A549 (cell line): ENCODE results near the gene ECI1. TPM values are rescaled to one million over a fixed set of nuclear protein-coding genes. Genes with fewer than 3 reads are reported as not detected.

Source experiments
- ATAC-seq, 2 experiments: fragments of 200-7000 bp in 1 of 2; fragments of >200 bp in 1 of 2; cut with Nextera tagmentation in 1 of 2; cut with Tn5 transposase in 1 of 2; 3 replicates each; pipeline versions ENCODE4 v1.8.0 to v1.9.1; 2018 to 2020; ENCODE audit warnings: mild to moderate bottlenecking in 1 of 2, moderate library complexity in 1 of 2
- CTCF ChIA-PET: fragments of 300-600 bp; sonication (Branson Sonifier 250); formaldehyde crosslinking; extraction: SDS; loops from one replicate; lab custom pipeline; 2021; ENCODE audit warnings: antibody characterized with exemption, inconsistent platforms; lab: Yijun Ruan, JAX
- POLR2A ChIA-PET: fragments of 350-600 bp; formaldehyde crosslinking; extraction: SDS; loops from one replicate; lab custom pipeline; 2021; ENCODE audit warnings: antibody characterized with exemption, inconsistent platforms; lab: Yijun Ruan, JAX
- DNase-seq, 2 experiments: peaks; one replicate each; pipeline versions ENCODE4 v3.0.0 to v3.0.0-alpha.2; 2011 to 2016; ENCODE audit warnings: low read depth in 1 of 2, low spot score in 1 of 2
- FAIRE-seq: peaks from 2 replicates; lab custom pipeline; 2011; peaks lifted over from hg19 to GRCh38; lab: Jason Lieb, UNC
- H3K27ac ChIP-seq, 2 experiments: fragments of >200 bp; sonication (Bioruptor Twin); formaldehyde crosslinking; 3 replicates each; pipeline ENCODE4 v1.5.1; 2016 to 2017
- H3K4me1 ChIP-seq: fragments of >200 bp; sonication (Bioruptor Twin); formaldehyde crosslinking; 3 replicates; pipeline ENCODE4 v1.6.1; 2016
- H3K4me2 ChIP-seq: fragments of >200 bp; sonication (Bioruptor Twin); formaldehyde crosslinking; 3 replicates; pipeline ENCODE4 v1.6.1; 2016
- H3K4me3 ChIP-seq: fragments of >200 bp; sonication (Bioruptor Twin); formaldehyde crosslinking; 3 replicates; pipeline ENCODE4 v1.5.1; 2016
- H3K9me3 ChIP-seq: fragments of >200 bp; sonication (Bioruptor Twin); formaldehyde crosslinking; 3 replicates; pipeline ENCODE4 v1.6.1; 2016
- EHMT2 ChIP-seq: fragments of 200-600 bp; sonication (generic); IDR thresholded peaks from 2 replicates; pipeline ENCODE4 v1.6.1; 2016; ENCODE audit warnings: antibody characterized with exemption, low read depth, mild to moderate bottlenecking, moderate library complexity
- ESRRA ChIP-seq: fragments of 150-350 bp; IDR thresholded peaks from 2 replicates; pipeline ENCODE4 v1.6.1; 2014; ENCODE audit warnings: mild to moderate bottlenecking, low read length, borderline replicate concordance
- FOSB ChIP-seq: fragments of 250-450 bp; sonication (Bioruptor Pico); IDR thresholded peaks from 2 replicates; pipeline ENCODE4 v1.5.0; 2020; ENCODE audit warnings: mild to moderate bottlenecking, moderate library complexity
- FOSL2 ChIP-seq, 2 experiments: fragments of 450-650 bp in 1 of 2; fragments of >200 bp in 1 of 2; sonication (Bioruptor Twin) in 1 of 2; formaldehyde crosslinking; IDR thresholded peaks; 2 replicates each; pipeline versions ENCODE4 v1.5.0 to v1.6.1; 2016 to 2020; ENCODE audit warnings: mild to moderate bottlenecking in 1 of 2, moderate library complexity in 1 of 2
- FOXS1 ChIP-seq: fragments of 250-450 bp; sonication (Bioruptor Pico); IDR thresholded peaks from 2 replicates; pipeline ENCODE4 v1.5.0; 2020; ENCODE audit warnings: mild to moderate bottlenecking, moderate library complexity
- GATA3 ChIP-seq: IDR thresholded peaks from 2 replicates; pipeline ENCODE4 v1.6.1; 2012; ENCODE audit warnings: borderline replicate concordance
- HEYL ChIP-seq: fragments of 250-450 bp; sonication (Bioruptor Pico); IDR thresholded peaks from 2 replicates; pipeline ENCODE4 v1.8.0; 2021; ENCODE audit warnings: mild to moderate bottlenecking, moderate library complexity
- HOXB13 ChIP-seq: fragments of 250-450 bp; sonication (Bioruptor Pico); IDR thresholded peaks from 2 replicates; pipeline ENCODE4 v1.5.0; 2020; ENCODE audit warnings: low read depth, mild to moderate bottlenecking, moderate library complexity
- HOXB5 ChIP-seq: fragments of 250-450 bp; sonication (Bioruptor Pico); IDR thresholded peaks from 2 replicates; pipeline ENCODE4 v1.5.0; 2020; ENCODE audit warnings: mild to moderate bottlenecking, moderate library complexity
- JUN ChIP-seq, 2 experiments: fragments of >200 bp; sonication (Bioruptor Twin); formaldehyde crosslinking; IDR thresholded peaks; 2 replicates in 1 of 2; 3 replicates in 1 of 2; pipeline ENCODE4 v1.6.1; 2016 to 2017
- JUNB ChIP-seq: fragments of >200 bp; sonication (Bioruptor Twin); formaldehyde crosslinking; IDR thresholded peaks from 2 replicates; pipeline ENCODE4 v1.6.1; 2016
- KDM1A ChIP-seq: fragments of 200-600 bp; sonication (generic); IDR thresholded peaks from 2 replicates; pipeline ENCODE4 v1.6.1; 2016; ENCODE audit warnings: low read depth, mild to moderate bottlenecking
- KDM5A ChIP-seq: fragments of 200-600 bp; sonication (generic); IDR thresholded peaks from 2 replicates; pipeline ENCODE4 v1.6.1; 2016; ENCODE audit warnings: antibody characterized with exemption, mild to moderate bottlenecking
- MAFK ChIP-seq: fragments of 450-650 bp; IDR thresholded peaks from 2 replicates; pipeline ENCODE4 v1.6.1; 2014; ENCODE audit not compliant: partially characterized antibody
- NR3C1 ChIP-seq: fragments of >200 bp; sonication (Bioruptor Twin); formaldehyde crosslinking; IDR thresholded peaks from 3 replicates; pipeline ENCODE4 v1.6.1; 2017
- PHF8 ChIP-seq: fragments of 200-600 bp; sonication (generic); IDR thresholded peaks from 2 replicates; pipeline ENCODE4 v1.6.1; 2016; ENCODE audit warnings: low read depth, mild to moderate bottlenecking, antibody characterized with exemption, moderate library complexity, borderline replicate concordance
- POLR2AphosphoS2 ChIP-seq: conservative IDR thresholded peaks from 2 replicates; pipeline ENCODE4 v1.6.1; 2012; ENCODE audit warnings: low read length, improper control_type of control experiment, inconsistent platforms
- RARB ChIP-seq: fragments of 250-450 bp; sonication (Bioruptor Pico); IDR thresholded peaks from 2 replicates; pipeline ENCODE4 v1.8.0; 2021; ENCODE audit warnings: mild to moderate bottlenecking, moderate library complexity
- SMC3 ChIP-seq: fragments of >200 bp; sonication (Bioruptor Twin); formaldehyde crosslinking; IDR thresholded peaks from 3 replicates; pipeline ENCODE4 v1.6.1; 2018; ENCODE audit warnings: inconsistent platforms
- ZC3H11A ChIP-seq: fragments of 450-650 bp; IDR thresholded peaks from 2 replicates; pipeline ENCODE4 v1.6.1; 2014; ENCODE audit warnings: antibody characterized with exemption, mild to moderate bottlenecking
- ZFP36 ChIP-seq: fragments of 450-650 bp; IDR thresholded peaks from 2 replicates; pipeline ENCODE4 v1.6.1; 2014; ENCODE audit warnings: borderline replicate concordance; ENCODE audit not compliant: partially characterized antibody
- WGBS: methylation state at CpG from one replicate; pipeline ENCODE4 v1.1.6; 2017; ENCODE audit errors: missing lambda C conversion rate; 5-methylcytosine and 5-hydroxymethylcytosine counted together
- polyA plus RNA-seq, 4 experiments: library from polyadenylated mRNA; depleted of rRNA in 3 of 4; stranded (reverse); fragments of >200 nt; fragmentation: RNase III in 1 of 4; extraction: RNeasy Plus Mini Kit Qiagen cat#74134 plus additional on column Dnase treatment in 1 of 4; gene quantifications; 2 replicates in 3 of 4; 3 replicates in 1 of 4; pipeline ENCODE4 v1.2.3, GENCODE V29; 2011 to 2017
- TF ChIP-seq, protein P1 (sequence below): fragments of 200-600 bp; sonication (generic); IDR thresholded peaks from 2 replicates; pipeline ENCODE4 v1.6.1; 2016; ENCODE audit warnings: antibody characterized with exemption, mild to moderate bottlenecking, moderate library complexity
- TF ChIP-seq, protein P2 (sequence below): IDR thresholded peaks from 2 replicates; pipeline ENCODE4 v1.6.1; 2012; ENCODE audit warnings: low read depth, borderline replicate concordance
- TF ChIP-seq, protein P3 (sequence below): fragments of >200 bp; sonication (Bioruptor Twin); formaldehyde crosslinking; IDR thresholded peaks from 3 replicates; pipeline ENCODE4 v1.5.1; 2016
- TF ChIP-seq, protein P4 (sequence below): fragments of >200 bp; sonication (Bioruptor Twin); formaldehyde crosslinking; IDR thresholded peaks from 3 replicates; pipeline ENCODE4 v1.6.1; 2016

ECI1 gene
- polyA plus RNA-seq, 2 of the 4 experiments (the other 2 are of a cell fraction), result 41.5 to 47.9 TPM

DNA sequence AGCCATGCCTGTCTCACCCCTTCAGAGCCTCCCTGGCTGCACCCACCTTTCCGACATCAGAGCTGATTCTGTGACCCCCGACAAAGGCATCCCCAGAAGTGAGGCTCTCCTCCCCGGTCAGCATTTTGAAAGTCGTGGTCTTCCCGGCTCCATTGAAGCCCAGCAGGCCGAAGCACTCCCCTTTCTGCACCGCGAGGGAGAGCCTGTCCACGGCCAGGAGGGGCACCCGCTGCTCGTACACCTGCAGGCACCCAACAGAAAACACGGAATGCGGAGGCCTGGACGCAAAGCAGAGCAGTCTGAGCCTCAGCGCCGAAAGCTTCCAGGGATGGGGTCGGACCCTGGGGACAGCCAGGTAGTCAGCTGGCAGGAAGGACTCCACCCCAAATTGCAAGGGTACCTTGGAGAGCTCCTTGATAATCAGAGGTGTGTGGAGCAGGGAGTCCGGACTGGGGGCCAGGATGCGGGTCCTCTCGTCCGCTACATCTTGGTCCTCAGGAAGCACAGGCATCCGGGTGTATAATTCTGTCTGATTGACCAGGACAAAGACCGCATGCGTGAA lies 29.7 kb upstream of the ECI1 start:
- WGBS, result 90% methylated on average over 22 of the region's 24 CpGs
- no peak for TF ChIP-seq SMC3
- TF ChIP-seq, protein P1, sequence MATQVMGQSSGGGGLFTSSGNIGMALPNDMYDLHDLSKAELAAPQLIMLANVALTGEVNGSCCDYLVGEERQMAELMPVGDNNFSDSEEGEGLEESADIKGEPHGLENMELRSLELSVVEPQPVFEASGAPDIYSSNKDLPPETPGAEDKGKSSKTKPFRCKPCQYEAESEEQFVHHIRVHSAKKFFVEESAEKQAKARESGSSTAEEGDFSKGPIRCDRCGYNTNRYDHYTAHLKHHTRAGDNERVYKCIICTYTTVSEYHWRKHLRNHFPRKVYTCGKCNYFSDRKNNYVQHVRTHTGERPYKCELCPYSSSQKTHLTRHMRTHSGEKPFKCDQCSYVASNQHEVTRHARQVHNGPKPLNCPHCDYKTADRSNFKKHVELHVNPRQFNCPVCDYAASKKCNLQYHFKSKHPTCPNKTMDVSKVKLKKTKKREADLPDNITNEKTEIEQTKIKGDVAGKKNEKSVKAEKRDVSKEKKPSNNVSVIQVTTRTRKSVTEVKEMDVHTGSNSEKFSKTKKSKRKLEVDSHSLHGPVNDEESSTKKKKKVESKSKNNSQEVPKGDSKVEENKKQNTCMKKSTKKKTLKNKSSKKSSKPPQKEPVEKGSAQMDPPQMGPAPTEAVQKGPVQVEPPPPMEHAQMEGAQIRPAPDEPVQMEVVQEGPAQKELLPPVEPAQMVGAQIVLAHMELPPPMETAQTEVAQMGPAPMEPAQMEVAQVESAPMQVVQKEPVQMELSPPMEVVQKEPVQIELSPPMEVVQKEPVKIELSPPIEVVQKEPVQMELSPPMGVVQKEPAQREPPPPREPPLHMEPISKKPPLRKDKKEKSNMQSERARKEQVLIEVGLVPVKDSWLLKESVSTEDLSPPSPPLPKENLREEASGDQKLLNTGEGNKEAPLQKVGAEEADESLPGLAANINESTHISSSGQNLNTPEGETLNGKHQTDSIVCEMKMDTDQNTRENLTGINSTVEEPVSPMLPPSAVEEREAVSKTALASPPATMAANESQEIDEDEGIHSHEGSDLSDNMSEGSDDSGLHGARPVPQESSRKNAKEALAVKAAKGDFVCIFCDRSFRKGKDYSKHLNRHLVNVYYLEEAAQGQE, result peak; percentile 54; the same call in 1 of the 2 replicates
- TF ChIP-seq, all 56 proteins: peak for 1
- no peak for DNase-seq
- no peak for FAIRE-seq
- Histone ChIP-seq H3K9me3 (no peaks in the 10 kb centered on the region), H3K27ac (no peak overlapping the region), H3K4me1 (no peaks in the 10 kb centered on the region), H3K4me2 (no peak overlapping the region), H3K4me3 (no peak overlapping the region)
- POLR2A ChIA-PET, result no interaction called here
- no peak for ATAC-seq
- CTCF ChIA-PET, result interaction anchor here (0.7 to 1.9 kb wide), 3 partner anchors 10 to 145 kb away, joined by 3 to 4 read pairs (median 4); partner anchors contain the start of gene ABCA3

DNA sequence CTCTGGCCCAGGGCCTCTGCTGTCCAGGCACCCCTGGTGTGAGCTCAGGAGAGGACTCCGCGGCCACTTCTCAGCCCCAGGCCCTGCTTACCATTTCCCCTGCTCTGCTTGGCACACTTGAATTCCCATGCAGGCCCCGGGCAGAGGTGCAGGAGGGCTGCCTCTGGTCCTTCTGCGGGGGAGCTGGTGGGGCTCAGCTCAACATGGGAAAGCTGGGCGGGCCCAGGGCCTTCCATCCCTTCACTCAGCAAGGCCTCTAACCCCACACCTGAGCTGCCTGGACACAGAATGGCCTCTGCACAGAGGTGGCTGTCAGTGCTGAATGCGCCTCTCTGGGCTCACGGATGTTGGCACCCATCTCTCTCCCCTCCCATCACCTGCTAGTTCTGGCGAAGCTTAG lies 29.1 kb upstream of the ECI1 start:
- Histone ChIP-seq H3K27ac (no peak overlapping the region), H3K9me3 (no peaks in the 10 kb centered on the region), H3K4me2 (no peak overlapping the region), H3K4me3 (no peak overlapping the region), H3K4me1 (no peaks in the 10 kb centered on the region)
- 88% methylated on average over 7 of the region's 8 CpGs for WGBS
- TF ChIP-seq FOSB (CRISPR knock-in tag) (no peak), JUNB (no peak), GATA3 (no peak), SMC3 (no peak), HOXB13 (CRISPR knock-in tag) (no peak), NR3C1 (no peak)
- TF ChIP-seq, protein P2, sequence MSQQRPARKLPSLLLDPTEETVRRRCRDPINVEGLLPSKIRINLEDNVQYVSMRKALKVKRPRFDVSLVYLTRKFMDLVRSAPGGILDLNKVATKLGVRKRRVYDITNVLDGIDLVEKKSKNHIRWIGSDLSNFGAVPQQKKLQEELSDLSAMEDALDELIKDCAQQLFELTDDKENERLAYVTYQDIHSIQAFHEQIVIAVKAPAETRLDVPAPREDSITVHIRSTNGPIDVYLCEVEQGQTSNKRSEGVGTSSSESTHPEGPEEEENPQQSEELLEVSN, result no peak
- no peak for FAIRE-seq
- DNase-seq, result no peak
- ChIA-PET POLR2A (no interaction called here), CTCF (interaction anchor here (0.7 to 1.9 kb wide), 3 partner anchors 60 to 221 kb away, joined by 3 to 4 read pairs (median 3); partner anchors contain the start of gene ABCA3)
- ATAC-seq, result no peak

DNA sequence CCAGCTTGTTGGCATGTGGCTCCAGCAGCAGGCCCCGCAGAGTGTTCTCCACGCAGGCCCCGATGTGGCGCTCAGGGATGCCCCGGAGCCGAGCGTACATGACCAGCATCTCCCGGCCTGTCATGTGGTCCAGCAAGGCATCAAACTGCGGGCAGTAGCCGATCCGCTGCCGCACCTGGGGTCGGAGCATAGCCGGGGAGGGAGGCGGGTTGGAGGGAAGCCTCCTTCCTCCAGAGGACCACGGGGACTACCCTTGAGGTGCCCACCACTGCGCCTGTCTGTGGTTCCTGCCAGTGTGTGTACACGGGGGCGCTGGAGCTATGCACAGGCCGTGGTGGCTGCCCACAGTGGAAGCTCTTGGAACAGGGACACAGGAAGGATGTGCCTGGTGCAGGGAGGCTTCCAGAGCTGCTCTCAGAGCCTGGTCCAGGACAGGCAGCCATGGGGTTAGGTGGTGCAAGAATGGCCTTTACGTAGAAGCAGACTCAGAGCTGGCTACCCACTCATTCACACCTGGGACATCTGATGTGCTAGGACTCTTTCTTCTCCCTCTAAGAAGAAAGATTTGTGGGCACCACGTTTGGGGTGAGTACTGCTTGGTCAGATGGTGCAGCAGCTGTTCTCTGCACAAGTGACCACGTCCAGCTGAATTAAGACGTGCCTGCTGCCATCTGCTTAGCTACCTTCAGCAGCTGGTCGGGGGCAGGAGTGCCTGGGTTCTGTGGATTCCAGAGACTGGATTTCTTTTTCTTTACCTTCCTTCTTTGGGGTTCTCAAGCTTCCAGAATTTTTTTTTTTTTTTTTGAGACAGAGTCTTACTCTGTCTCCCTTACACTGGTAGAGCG lies 27.8 kb upstream of the ECI1 start:
- no peak for ATAC-seq
- TF ChIP-seq, protein P3, sequence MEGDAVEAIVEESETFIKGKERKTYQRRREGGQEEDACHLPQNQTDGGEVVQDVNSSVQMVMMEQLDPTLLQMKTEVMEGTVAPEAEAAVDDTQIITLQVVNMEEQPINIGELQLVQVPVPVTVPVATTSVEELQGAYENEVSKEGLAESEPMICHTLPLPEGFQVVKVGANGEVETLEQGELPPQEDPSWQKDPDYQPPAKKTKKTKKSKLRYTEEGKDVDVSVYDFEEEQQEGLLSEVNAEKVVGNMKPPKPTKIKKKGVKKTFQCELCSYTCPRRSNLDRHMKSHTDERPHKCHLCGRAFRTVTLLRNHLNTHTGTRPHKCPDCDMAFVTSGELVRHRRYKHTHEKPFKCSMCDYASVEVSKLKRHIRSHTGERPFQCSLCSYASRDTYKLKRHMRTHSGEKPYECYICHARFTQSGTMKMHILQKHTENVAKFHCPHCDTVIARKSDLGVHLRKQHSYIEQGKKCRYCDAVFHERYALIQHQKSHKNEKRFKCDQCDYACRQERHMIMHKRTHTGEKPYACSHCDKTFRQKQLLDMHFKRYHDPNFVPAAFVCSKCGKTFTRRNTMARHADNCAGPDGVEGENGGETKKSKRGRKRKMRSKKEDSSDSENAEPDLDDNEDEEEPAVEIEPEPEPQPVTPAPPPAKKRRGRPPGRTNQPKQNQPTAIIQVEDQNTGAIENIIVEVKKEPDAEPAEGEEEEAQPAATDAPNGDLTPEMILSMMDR, result no peak
- TF ChIP-seq PHF8 (no peak), KDM5A (no peak), NR3C1 (no peak), SMC3 (no peak), HOXB5 (CRISPR knock-in tag) (no peak), ESRRA (no peak), EHMT2 (no peak), ZC3H11A (no peak), ZFP36 (no peak), RARB (CRISPR knock-in tag) (no peak), MAFK (no peak), HEYL (CRISPR knock-in tag) (no peak), KDM1A (no peak), FOXS1 (no peak), POLR2AphosphoS2 (no peak), JUN (IDR thresholded peaks at IDR 0.05) (no peak), FOSL2 (IDR thresholded peaks at IDR 0.05) (no peak), FOSL2 (CRISPR knock-in tag; IDR thresholded peaks at IDR 0.05) (no peak)
- TF ChIP-seq, protein P4, sequence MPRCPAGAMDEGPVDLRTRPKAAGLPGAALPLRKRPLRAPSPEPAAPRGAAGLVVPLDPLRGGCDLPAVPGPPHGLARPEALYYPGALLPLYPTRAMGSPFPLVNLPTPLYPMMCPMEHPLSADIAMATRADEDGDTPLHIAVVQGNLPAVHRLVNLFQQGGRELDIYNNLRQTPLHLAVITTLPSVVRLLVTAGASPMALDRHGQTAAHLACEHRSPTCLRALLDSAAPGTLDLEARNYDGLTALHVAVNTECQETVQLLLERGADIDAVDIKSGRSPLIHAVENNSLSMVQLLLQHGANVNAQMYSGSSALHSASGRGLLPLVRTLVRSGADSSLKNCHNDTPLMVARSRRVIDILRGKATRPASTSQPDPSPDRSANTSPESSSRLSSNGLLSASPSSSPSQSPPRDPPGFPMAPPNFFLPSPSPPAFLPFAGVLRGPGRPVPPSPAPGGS, result no peak
- TF ChIP-seq, all 56 proteins: peak for 0
- ChIA-PET POLR2A (no interaction called here), CTCF (interaction anchor here (0.6 to 1.6 kb wide), 5 partner anchors 9 to 391 kb away, joined by 3 to 5 read pairs (median 4); no protein-coding TSS in a partner anchor)
- H3K4me1 ChIP-seq, result no peaks in the 10 kb centered on the region
- H3K4me2 ChIP-seq, result no peak overlapping the region
- H3K4me3 ChIP-seq, result no peak overlapping the region
- WGBS, result 84% methylated on average over 25 of the region's 26 CpGs
- no peaks in the 10 kb centered on the region for H3K9me3 ChIP-seq
- H3K27ac ChIP-seq, result no peak overlapping the region
- DNase-seq (no peak), FAIRE-seq (no peak)
